Erythroblast (primary cell): ENCODE measurements around the gene LIPN.

ENCODE experiments used
- GATA1 ChIP-seq: IDR thresholded peaks from 2 replicates; pipeline ENCODE4 v1.6.1; 2011; ENCODE audit warnings: low read depth, mild to moderate bottlenecking, control low read depth, low read length, moderate library complexity
- POLR2A ChIP-seq: IDR thresholded peaks from 2 replicates; pipeline ENCODE4 v1.6.1; 2011; ENCODE audit warnings: mild to moderate bottlenecking, low read length

DNA sequence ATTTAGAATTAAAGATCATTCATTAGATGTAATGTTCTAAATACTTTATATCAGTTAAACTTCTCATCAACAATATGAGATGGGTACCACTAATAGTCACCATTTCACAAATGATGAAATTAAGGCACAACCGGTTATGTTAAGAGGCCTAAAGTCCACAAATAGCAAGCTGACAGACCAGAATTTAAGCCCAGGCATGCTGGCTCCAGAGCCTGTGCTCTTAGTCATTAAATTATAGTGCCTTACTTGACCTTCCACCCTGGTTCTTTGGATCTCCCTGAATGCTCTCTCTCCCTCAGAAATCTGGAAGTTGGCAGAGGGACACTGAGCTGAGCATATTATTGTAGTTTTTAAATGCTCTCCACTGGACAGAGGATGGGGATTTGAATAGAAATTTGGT lies 3.6 kb downstream of the LIPN start:
- TF ChIP-seq POLR2A (no peak), GATA1 (no peak)
